Caki2 (cell line): ENCODE data around the gene ST3GAL5. TPM values are rescaled to one million over a fixed set of nuclear protein-coding genes. Genes with fewer than 3 reads are reported as not detected.

Experiments used
- DNase-seq: peaks from one replicate; pipeline ENCODE4 v3.0.0-alpha.2; 2015; ENCODE audit warnings: low read depth
- in situ Hi-C: cut with HindIII; loops from 2 replicates; pipeline ENCODE4 v1.10.0; 2016; ENCODE audit warnings: low sequenced_read_pairs, low pct_unique_long_range_greater_than_20kb, mixed read lengths
- total RNA-seq: library from RNA; depleted of rRNA; stranded (reverse); fragments of >200 nt; shearing (Covaris generic); gene quantifications from 2 replicates; pipeline ENCODE4 v1.2.3, GENCODE V29; 2014; ENCODE audit warnings: low replicate concordance

The ST3GAL5 gene
- total RNA-seq, 1 experiment from 2014 or later: 17.5 TPM

GRCh38 chr2:85801871-85802270 lies 86.9 kb downstream of the ST3GAL5 start:
- in situ Hi-C loops: no loop called here

GRCh38 chr2:85800586-85800985 lies 88.2 kb downstream of the ST3GAL5 start:
- in situ Hi-C loops: no loop called here

More at GRCh38 chr2:85801871-85802270, 86.9 kb downstream of the ST3GAL5 start:
- no peak for DNase-seq

GRCh38 chr2:85799215-85799956 lies 89.4 kb downstream of the ST3GAL5 start:
- peak; percentile 51 for DNase-seq
- in situ Hi-C loops: no loop called here

More at GRCh38 chr2:85800586-85800985, 88.2 kb downstream of the ST3GAL5 start:
- no peak for DNase-seq

GRCh38 chr2:85797921-85798320 lies 90.9 kb downstream of the ST3GAL5 start:
- DNase-seq: peak; percentile 35
- in situ Hi-C loops: no loop called here

- DNase-seq: no peak
- in situ Hi-C loops: no loop called here
Measured at GRCh38 chr2:85797263-85797660, 91.5 kb downstream of the ST3GAL5 start.

- in situ Hi-C loops: no loop called here
- DNase-seq: no peak
Measured at GRCh38 chr2:85796341-85797262, 92.2 kb downstream of the ST3GAL5 start.

- in situ Hi-C loops: no loop called here
- DNase-seq: no peak
Measured at GRCh38 chr2:85796046-85796340, 92.8 kb downstream of the ST3GAL5 start.

- in situ Hi-C loops: no loop called here
- DNase-seq: no peak
Measured at GRCh38 chr2:85795331-85796045, 93.3 kb downstream of the ST3GAL5 start.

- no peak for DNase-seq
- in situ Hi-C loops: no loop called here
Measured at GRCh38 chr2:85794491-85795121, 94.2 kb downstream of the ST3GAL5 start.

GRCh38 chr2:85794038-85794441 lies 94.8 kb downstream of the ST3GAL5 start:
- in situ Hi-C loops: no loop called here
- DNase-seq: no peak

- in situ Hi-C loops: no loop called here
- DNase-seq: no peak
Measured at GRCh38 chr2:85793584-85793983, 95.2 kb downstream of the ST3GAL5 start.

- DNase-seq: no peak
- in situ Hi-C loops: no loop called here
Measured at GRCh38 chr2:85792783-85793441, 95.9 kb downstream of the ST3GAL5 start.

- in situ Hi-C loops: no loop called here
- no peak for DNase-seq
Measured at GRCh38 chr2:85791704-85792565, 96.9 kb downstream of the ST3GAL5 start.

- in situ Hi-C loops: no loop called here
- no peak for DNase-seq
Measured at GRCh38 chr2:85790499-85791188, 98.1 kb downstream of the ST3GAL5 start.

- in situ Hi-C loops: no loop called here
- no peak for DNase-seq
Measured at GRCh38 chr2:85790032-85790431, 98.8 kb downstream of the ST3GAL5 start.

GRCh38 chr2:85789271-85789670 lies 99.5 kb downstream of the ST3GAL5 start:
- DNase-seq: no peak
- in situ Hi-C loops: no loop called here

- in situ Hi-C loops: no loop called here
- DNase-seq: no peak
Measured at GRCh38 chr2:85788603-85789002, 100.2 kb downstream of the ST3GAL5 start.
